ENCODE data around the gene BCAS3.

BCAS3 gene

GRCh38 chr17:61279476-61280145, 602.0 kb downstream of the BCAS3 start:
- no peak for DNase-seq (ENCODE audit: low read depth in 1 of 2, low spot score in 1 of 2)

- DNase-seq (ENCODE audit: low read depth in 1 of 2, low spot score in 1 of 2): no peak
Measured at GRCh38 chr17:61280338-61280737, 602.7 kb downstream of the BCAS3 start.

GRCh38 chr17:61280851-61281250, 603.2 kb downstream of the BCAS3 start:
- no peak for DNase-seq (ENCODE audit: low read depth in 1 of 2, low spot score in 1 of 2)

GRCh38 chr17:61282377-61282776, 604.7 kb downstream of the BCAS3 start:
- DNase-seq (ENCODE audit: low read depth in 1 of 2, low spot score in 1 of 2): no peak

- DNase-seq (ENCODE audit: low read depth in 1 of 2, low spot score in 1 of 2): no peak
Measured at GRCh38 chr17:61283043-61283442, 605.4 kb downstream of the BCAS3 start.

GRCh38 chr17:61284174-61284573, 606.5 kb downstream of the BCAS3 start:
- DNase-seq (ENCODE audit: low read depth in 1 of 2, low spot score in 1 of 2): no peak

GRCh38 chr17:61284746-61285145, 607.1 kb downstream of the BCAS3 start:
- DNase-seq (ENCODE audit: low read depth in 1 of 2, low spot score in 1 of 2): no peak

- DNase-seq (ENCODE audit: low read depth in 1 of 2, low spot score in 1 of 2): no peak
Measured at GRCh38 chr17:61285526-61286320, 608.1 kb downstream of the BCAS3 start.

GRCh38 chr17:61286449-61286848, 608.8 kb downstream of the BCAS3 start:
- no peak for DNase-seq (ENCODE audit: low read depth in 1 of 2, low spot score in 1 of 2)

- DNase-seq (ENCODE audit: low read depth in 1 of 2, low spot score in 1 of 2): no peak
Measured at GRCh38 chr17:61289408-61290385, 612.0 kb downstream of the BCAS3 start.

- DNase-seq (ENCODE audit: low read depth in 1 of 2, low spot score in 1 of 2): no peak
Measured at GRCh38 chr17:61291451-61292285, 614.0 kb downstream of the BCAS3 start.

GRCh38 chr17:61294286-61294685, 616.6 kb downstream of the BCAS3 start:
- DNase-seq (ENCODE audit: low read depth in 1 of 2, low spot score in 1 of 2): no peak

- DNase-seq (ENCODE audit: low read depth in 1 of 2, low spot score in 1 of 2): no peak
Measured at GRCh38 chr17:61294777-61295176, 617.1 kb downstream of the BCAS3 start.

- no peak for DNase-seq (ENCODE audit: low read depth in 1 of 2, low spot score in 1 of 2)
Measured at GRCh38 chr17:61296058-61296457, 618.4 kb downstream of the BCAS3 start.

GRCh38 chr17:61299517-61300513, 622.2 kb downstream of the BCAS3 start:
- DNase-seq (ENCODE audit: low read depth in 1 of 2, low spot score in 1 of 2): no peak

- DNase-seq (ENCODE audit: low read depth in 1 of 2, low spot score in 1 of 2): no peak
Measured at GRCh38 chr17:61302953-61303816, 625.5 kb downstream of the BCAS3 start.

GRCh38 chr17:61303817-61304096, 626.1 kb downstream of the BCAS3 start:
- DNase-seq (ENCODE audit: low read depth in 1 of 2, low spot score in 1 of 2): no peak

GRCh38 chr17:61305024-61305423, 627.4 kb downstream of the BCAS3 start:
- no peak for DNase-seq (ENCODE audit: low read depth in 1 of 2, low spot score in 1 of 2)

- no peak for DNase-seq (ENCODE audit: low read depth in 1 of 2, low spot score in 1 of 2)
Measured at GRCh38 chr17:61306003-61306402, 628.4 kb downstream of the BCAS3 start.

Data from activated T-helper 1 cell treated with anti-CD3 and anti-CD28 coated beads, Interleukin-2, amount 50 U/mL, for 16 hours (primary cell).